H9 (cell line): Measurements from ENCODE around the gene PHOSPHO2. TPM values are rescaled to one million over a fixed set of nuclear protein-coding genes. Genes with fewer than 3 reads are reported as not detected.

Source experiments
- DNase-seq: peaks from one replicate; pipeline ENCODE4 v3.0.0-alpha.2; 2017
- H2AFZ ChIP-seq: one replicate; pipeline ENCODE4 v1.6.1; 2013; ENCODE audit warnings: mild to moderate bottlenecking, low read length, control low read depth, moderate library complexity
- H2AK5ac ChIP-seq: 2 replicates; pipeline ENCODE4 v1.6.1; 2013; ENCODE audit warnings: low read length, control low read depth, mixed read lengths; ENCODE audit not compliant: insufficient read length
- H2BK120ac ChIP-seq: one replicate; pipeline ENCODE4 v1.6.1; 2013; ENCODE audit warnings: low read depth, mild to moderate bottlenecking, low read length, control low read depth, inconsistent platforms; ENCODE audit not compliant: poor library complexity, severe bottlenecking
- H2BK12ac ChIP-seq: 2 replicates; pipeline ENCODE4 v1.6.1; 2013; ENCODE audit warnings: low read length, control low read depth, mixed read lengths, low read depth; ENCODE audit not compliant: insufficient read length
- H2BK15ac ChIP-seq: 2 replicates; pipeline ENCODE4 v1.6.1; 2013; ENCODE audit warnings: low read depth, low read length, control low read depth
- H2BK20ac ChIP-seq: one replicate; pipeline ENCODE4 v1.6.1; 2013; ENCODE audit warnings: low read depth, mild to moderate bottlenecking, low read length, control low read depth, inconsistent platforms; ENCODE audit not compliant: poor library complexity, severe bottlenecking
- H2BK5ac ChIP-seq: 2 replicates; pipeline ENCODE4 v1.6.1; 2013; ENCODE audit warnings: low read length, control low read depth, mixed read lengths; ENCODE audit not compliant: insufficient read length
- H3K14ac ChIP-seq: 2 replicates; pipeline ENCODE4 v1.6.1; 2013; ENCODE audit warnings: low read length, control low read depth; ENCODE audit not compliant: insufficient read depth
- H3K18ac ChIP-seq: 2 replicates; pipeline ENCODE4 v1.6.1; 2013; ENCODE audit warnings: low read depth, mild to moderate bottlenecking, mixed read lengths, low read length, control low read depth; ENCODE audit not compliant: insufficient read length
- H3K23ac ChIP-seq: 2 replicates; pipeline ENCODE4 v1.6.1; 2013; ENCODE audit warnings: low read length, control low read depth, mixed read lengths, low read depth; ENCODE audit not compliant: insufficient read length
- H3K23me2 ChIP-seq: 2 replicates; pipeline ENCODE4 v1.6.1; 2013; ENCODE audit warnings: low read depth, mild to moderate bottlenecking, mixed read lengths, low read length, control low read depth; ENCODE audit not compliant: insufficient read length, poor library complexity, severe bottlenecking
- H3K27ac ChIP-seq: 2 replicates; pipeline ENCODE4 v1.5.1; 2013; ENCODE audit warnings: low read length, control low read depth, mixed read lengths, low read depth; ENCODE audit not compliant: insufficient read length
- H3K27me3 ChIP-seq: 2 replicates; pipeline ENCODE4 v1.6.1; 2013; ENCODE audit warnings: low read length, control low read depth, inconsistent platforms; ENCODE audit not compliant: insufficient read depth
- H3K4ac ChIP-seq: 2 replicates; pipeline ENCODE4 v1.6.1; 2013; ENCODE audit warnings: low read depth, mild to moderate bottlenecking, control low read depth, inconsistent platforms, low read length, moderate library complexity
- H3K4me1 ChIP-seq: 2 replicates; pipeline ENCODE4 v1.6.1; 2013; ENCODE audit warnings: low read length, control low read depth, inconsistent platforms; ENCODE audit not compliant: insufficient read depth
- H3K4me2 ChIP-seq: 2 replicates; pipeline ENCODE4 v1.6.1; 2013; ENCODE audit warnings: low read length, control low read depth, mixed read lengths; ENCODE audit not compliant: insufficient read length, insufficient read depth
- H3K56ac ChIP-seq: 2 replicates; pipeline ENCODE4 v1.6.1; 2013; ENCODE audit warnings: low read depth, mild to moderate bottlenecking, mixed read lengths, low read length, control low read depth; ENCODE audit not compliant: insufficient read length
- H3K79me1 ChIP-seq: 2 replicates; pipeline ENCODE4 v1.6.1; 2013; ENCODE audit warnings: low read depth, mild to moderate bottlenecking, moderate library complexity, low read length, control low read depth, inconsistent platforms; ENCODE audit not compliant: insufficient read depth, poor library complexity, severe bottlenecking
- H3K79me2 ChIP-seq: 2 replicates; pipeline ENCODE4 v1.6.1; 2013; ENCODE audit warnings: low read length, control low read depth, inconsistent platforms; ENCODE audit not compliant: insufficient read depth
- H3K9ac ChIP-seq: 2 replicates; pipeline ENCODE4 v1.6.1; 2013; ENCODE audit warnings: low read length, control low read depth, mixed read lengths; ENCODE audit not compliant: insufficient read length; ENCODE audit errors: extremely low read depth
- H3K9me3 ChIP-seq: one replicate; pipeline ENCODE4 v1.6.1; 2013; ENCODE audit warnings: low read depth, low read length, inconsistent platforms; ENCODE audit not compliant: control insufficient read depth
- H3T11ph ChIP-seq: one replicate; pipeline ENCODE4 v1.6.1; 2013; ENCODE audit warnings: mild to moderate bottlenecking, low read length, control low read depth, inconsistent platforms
- H4K20me1 ChIP-seq: one replicate; pipeline ENCODE4 v1.6.1; 2013; ENCODE audit not compliant: control insufficient read depth, insufficient read length, insufficient read depth
- H4K5ac ChIP-seq: 2 replicates; pipeline ENCODE4 v1.6.1; 2013; ENCODE audit warnings: low read depth, mild to moderate bottlenecking, mixed read lengths, low read length, control low read depth; ENCODE audit not compliant: insufficient read length
- H4K8ac ChIP-seq: replicated peaks from 2 replicates; pipeline ENCODE4 v1.6.1; 2013; ENCODE audit warnings: low read length, control low read depth, mixed read lengths, low read depth; ENCODE audit not compliant: insufficient read length
- H4K91ac ChIP-seq: 2 replicates; pipeline ENCODE4 v1.6.1; 2013; ENCODE audit warnings: low read depth, mild to moderate bottlenecking, moderate library complexity, mixed read lengths, low read length, control low read depth; ENCODE audit not compliant: insufficient read length
- H3K27ac Mint-ChIP-seq, 3 experiments: 2 replicates in 2 of 3; 3 replicates in 1 of 3; pipeline ENCODE4 v1.8.0; 2020 to 2021; ENCODE audit warnings: mixed read lengths in 3 of 3, mild to moderate bottlenecking in 1 of 3, moderate library complexity in 1 of 3
- H3K27me3 Mint-ChIP-seq: 2 replicates; pipeline ENCODE4 v1.8.0; 2021; ENCODE audit warnings: low read depth, mild to moderate bottlenecking, moderate library complexity, mixed read lengths
- H3K36me3 Mint-ChIP-seq, 3 experiments: 2 replicates in 2 of 3; 3 replicates in 1 of 3; pipeline ENCODE4 v1.8.0; 2020 to 2021; ENCODE audit warnings: low read depth in 3 of 3, mixed read lengths in 3 of 3; ENCODE audit not compliant: insufficient read depth in 1 of 3
- H3K4me1 Mint-ChIP-seq, 2 experiments: 2 replicates each; pipeline ENCODE4 v1.8.0; 2020; ENCODE audit warnings: mixed read lengths in 2 of 2
- H3K4me3 Mint-ChIP-seq, 2 experiments: 2 replicates in 1 of 2; 3 replicates in 1 of 2; pipeline ENCODE4 v1.8.0; 2020 to 2021; ENCODE audit warnings: mild to moderate bottlenecking in 2 of 2, mixed read lengths in 2 of 2, moderate library complexity in 1 of 2
- H3K9me3 Mint-ChIP-seq, 2 experiments: 2 replicates in 1 of 2; 3 replicates in 1 of 2; pipeline ENCODE4 v1.8.0; 2020; ENCODE audit warnings: mild to moderate bottlenecking in 2 of 2, mixed read lengths in 2 of 2, moderate library complexity in 1 of 2
- CTCF ChIP-seq: fragments of 200-600 bp; sonication (generic); conservative IDR thresholded peaks from 3 replicates; pipeline ENCODE4 v1.8.0; 2021; ENCODE audit warnings: antibody characterized with exemption, mild to moderate bottlenecking
- WGBS: extraction: QIAGEN DNeasy Blood & Tissue Kit; methylation state at CpG from one replicate; pipeline ENCODE4 v1.1.7; 2013; ENCODE audit warnings: missing lambda C conversion rate, low lambda C conversion rate, mixed read lengths; ENCODE audit not compliant: insufficient read length; ENCODE audit errors: extremely low coverage; 5-methylcytosine and 5-hydroxymethylcytosine counted together
- total RNA-seq: library from RNA; stranded (reverse); gene quantifications from 2 replicates; pipeline ENCODE4 v1.2.1, GENCODE V29; 2021

PHOSPHO2 gene
- total RNA-seq, 1 experiment from 2014 or later = 7.2 TPM

- H4K91ac ChIP-seq = no peak overlapping the region
- H3K4me3 Mint-ChIP-seq = no peak overlapping the region
- no peak overlapping the region for H3K27ac Mint-ChIP-seq
- no peaks in the 10 kb centered on the region for H3K9me3 Mint-ChIP-seq
- no peak overlapping the region for H2BK20ac ChIP-seq
- WGBS = no CpG with 5 or more reads among the region's 2 CpGs
- no peaks in the 10 kb centered on the region for H4K20me1 ChIP-seq
- no peak overlapping the region for H3K27ac ChIP-seq
- TF ChIP-seq CTCF = no peak
- H2AK5ac ChIP-seq = no peak overlapping the region
- H3K79me2 ChIP-seq = no peaks in the 10 kb centered on the region
- no peak overlapping the region for H3K4me2 ChIP-seq
- no peak overlapping the region for H3K9ac ChIP-seq
- no peak overlapping the region for H2AFZ ChIP-seq
- no peak overlapping the region for H3K23ac ChIP-seq
- H3K27me3 Mint-ChIP-seq = no peaks in the 10 kb centered on the region
- no peak overlapping the region for H4K8ac ChIP-seq
- H3K36me3 Mint-ChIP-seq = no peaks in the 10 kb centered on the region
- no peak overlapping the region for H2BK120ac ChIP-seq
- no peak overlapping the region for H3K56ac ChIP-seq
- no peak overlapping the region for H3K14ac ChIP-seq
- no peaks in the 10 kb centered on the region for H3K4me1 ChIP-seq
- H2BK12ac ChIP-seq = no peak overlapping the region
- no peak overlapping the region for H3T11ph ChIP-seq
- H3K18ac ChIP-seq = no peak overlapping the region
- no peak overlapping the region for H2BK15ac ChIP-seq
- no peak overlapping the region for H3K4ac ChIP-seq
- no peaks in the 10 kb centered on the region for H3K27me3 ChIP-seq
- no peaks in the 10 kb centered on the region for H3K79me1 ChIP-seq
- no peak overlapping the region for H4K5ac ChIP-seq
- no peaks in the 10 kb centered on the region for H3K4me1 Mint-ChIP-seq
- no peaks in the 10 kb centered on the region for H3K9me3 ChIP-seq
- no peak overlapping the region for H2BK5ac ChIP-seq
- DNase-seq = no peak
- no peaks in the 10 kb centered on the region for H3K23me2 ChIP-seq
These were observed 26.7 kb upstream of the PHOSPHO2 start for GRCh38 chr2:169667583-169667982.
